ENCODE results near the gene RNH1. TPM values are rescaled to one million over a fixed set of nuclear protein-coding genes. Genes with fewer than 3 reads are reported as not detected.

RNH1 gene
- total RNA-seq, 6 experiments from 2014 or later: 223 to 272 (median 250) TPM

- no peak for TF ChIP-seq CTCF (IDR thresholded peaks at IDR 0.05)
- H3K27ac Mint-ChIP-seq: no peak overlapping the region
- H3K9me3 Mint-ChIP-seq: no peaks in the 10 kb centered on the region
- no peak overlapping the region for H3K4me3 Mint-ChIP-seq
- peaks cover 19% of the 10 kb centered on the region for H3K36me3 Mint-ChIP-seq (ENCODE audit: low read depth)
- DNase-seq: no peak
- no peaks in the 10 kb centered on the region; the same call in 1 of the 2 replicates for H3K27me3 Mint-ChIP-seq (ENCODE audit: insufficient read depth)
- H3K4me1 Mint-ChIP-seq (ENCODE audit: low read depth): peaks cover 12% of the 10 kb centered on the region
Observed at GRCh38 chr11:453564-453963, 53.5 kb downstream of the RNH1 start.

DNA sequence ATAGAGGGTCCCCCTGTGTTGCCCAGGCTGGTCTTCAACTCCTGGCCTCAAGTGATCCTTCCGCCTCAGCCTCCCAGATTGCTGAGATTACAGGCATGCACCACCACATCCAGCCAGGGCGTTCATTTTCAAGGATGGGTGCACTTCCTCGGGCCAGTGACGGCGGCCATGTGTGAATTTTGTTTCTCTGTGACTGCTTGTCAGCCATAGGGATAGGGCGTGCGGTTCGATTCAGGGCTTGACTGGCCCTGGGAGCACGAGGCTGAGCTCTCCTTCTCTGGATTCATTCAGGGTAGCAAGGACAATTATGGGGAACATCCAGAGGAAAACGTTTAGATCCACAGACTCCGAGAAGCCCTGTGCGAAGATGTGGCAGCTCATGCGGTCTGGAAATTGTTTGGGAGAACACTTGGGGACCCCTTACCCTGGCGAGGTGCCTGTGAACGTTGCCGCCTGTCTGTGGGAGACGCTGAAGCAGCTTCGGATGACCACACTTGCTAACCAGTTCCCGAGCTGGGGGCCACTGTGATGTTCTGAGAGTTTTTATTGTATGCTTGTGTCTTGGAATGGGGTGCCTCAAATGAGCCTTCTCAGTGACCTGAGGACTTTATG is 54.0 kb downstream of the RNH1 start:
- no peaks in the 10 kb centered on the region for H3K9me3 Mint-ChIP-seq
- no peak overlapping the region for H3K27ac Mint-ChIP-seq
- peaks cover 13% of the 10 kb centered on the region for H3K4me1 Mint-ChIP-seq (ENCODE audit: low read depth)
- H3K4me3 Mint-ChIP-seq: no peak overlapping the region
- no peak for TF ChIP-seq CTCF (IDR thresholded peaks at IDR 0.05)
- DNase-seq: no peak
- H3K27me3 Mint-ChIP-seq (ENCODE audit: insufficient read depth): no peaks in the 10 kb centered on the region; the same call in 1 of the 2 replicates
- peaks cover 19% of the 10 kb centered on the region for H3K36me3 Mint-ChIP-seq (ENCODE audit: low read depth)

GRCh38 chr11:452203-452744 is 54.8 kb downstream of the RNH1 start:
- TF ChIP-seq CTCF (IDR thresholded peaks at IDR 0.05): no peak
- peaks cover 13% of the 10 kb centered on the region for H3K4me1 Mint-ChIP-seq (ENCODE audit: low read depth)
- no peak overlapping the region for H3K4me3 Mint-ChIP-seq
- DNase-seq: no peak
- peaks cover 15% of the 10 kb centered on the region for H3K36me3 Mint-ChIP-seq (ENCODE audit: low read depth)
- no peak overlapping the region for H3K27ac Mint-ChIP-seq
- H3K27me3 Mint-ChIP-seq (ENCODE audit: insufficient read depth): no peaks in the 10 kb centered on the region; the same call in 1 of the 2 replicates
- H3K9me3 Mint-ChIP-seq: no peaks in the 10 kb centered on the region

DNA sequence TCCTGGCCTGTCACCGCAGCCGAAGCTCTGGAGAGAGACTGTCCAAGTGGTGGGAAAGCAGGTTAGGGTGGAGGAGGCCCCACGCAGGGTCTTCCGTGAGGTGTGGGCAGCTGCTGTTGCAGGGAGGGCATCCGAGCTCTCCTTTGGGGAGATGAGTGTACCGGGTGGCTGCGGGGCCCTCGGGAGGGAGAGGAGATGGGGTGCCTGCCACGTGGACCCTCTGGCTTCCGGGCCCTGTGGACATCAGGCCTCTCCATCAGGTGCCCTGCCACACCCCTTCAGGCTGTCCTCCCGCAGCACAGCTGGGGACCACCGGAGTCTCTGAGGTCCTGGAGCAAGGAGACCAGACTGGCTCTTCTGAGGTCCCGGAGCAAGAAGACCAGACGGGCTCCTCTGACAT is 55.3 kb downstream of the RNH1 start:
- peak overlapping the region; percentile 90 for H3K4me3 Mint-ChIP-seq
- DNase-seq: no peak
- no peak overlapping the region for H3K27ac Mint-ChIP-seq
- H3K27me3 Mint-ChIP-seq (ENCODE audit: insufficient read depth): no peaks in the 10 kb centered on the region; the same call in 1 of the 2 replicates
- peaks cover 13% of the 10 kb centered on the region for H3K4me1 Mint-ChIP-seq (ENCODE audit: low read depth)
- no peak for TF ChIP-seq CTCF (IDR thresholded peaks at IDR 0.05)
- peaks cover 9% of the 10 kb centered on the region; the same call in 1 of the 2 replicates for H3K36me3 Mint-ChIP-seq (ENCODE audit: low read depth)
- no peaks in the 10 kb centered on the region for H3K9me3 Mint-ChIP-seq

- TF ChIP-seq CTCF (IDR thresholded peaks at IDR 0.05): peak; percentile 46
- peak; percentile 43 for DNase-seq
- H3K4me3 Mint-ChIP-seq: peak overlapping the region; percentile 90
Observed at GRCh38 chr11:450809-451451, 56.1 kb downstream of the RNH1 start.

More at GRCh38 chr11:450809-451451, 56.1 kb downstream of the RNH1 start:
- Mint-ChIP-seq H3K27me3 (ENCODE audit: insufficient read depth) (no peaks in the 10 kb centered on the region; the same call in 1 of the 2 replicates), H3K4me1 (ENCODE audit: low read depth) (peaks cover 13% of the 10 kb centered on the region), H3K36me3 (ENCODE audit: low read depth) (peaks cover 9% of the 10 kb centered on the region; the same call in 1 of the 2 replicates), H3K9me3 (no peaks in the 10 kb centered on the region), H3K27ac (peak overlapping the region; percentile 70)

Measured in HFFc6 (cell line).